ENCODE results near the gene GLIS1. TPM values are rescaled to one million over a fixed set of nuclear protein-coding genes. Genes with fewer than 3 reads are reported as not detected.
A peak's percentile ranks its signal among the peaks of the same experiment; 100 is the strongest.

GLIS1 gene
- polyA plus RNA-seq, 1 donor (not counting 4 experiments of a cell fraction or from before 2014, with no cell fraction given) = not detected

- Histone ChIP-seq H3K36me3 (ENCODE audit: control insufficient read depth in 2 of 2, extremely low read depth in 1 of 2, insufficient read depth in 2 of 2, low read length in 2 of 2) (no peaks in the 10 kb centered on the region), H2AFZ (ENCODE audit: control insufficient read depth, low read length) (no peak overlapping the region), H3K27ac (ENCODE audit: control insufficient read depth, insufficient read depth, low read length) (no peak overlapping the region), H3K4me1 (ENCODE audit: control insufficient read depth, extremely low read depth, insufficient read depth, low read length) (no peaks in the 10 kb centered on the region), H3K27me3 (ENCODE audit: control insufficient read depth, extremely low read depth, insufficient read depth, low read length) (peaks cover 19% of the 10 kb centered on the region), H3K9me1 (ENCODE audit: control insufficient read depth, extremely low read depth, insufficient read depth, low read length) (no peaks in the 10 kb centered on the region), H3K9ac (ENCODE audit: control insufficient read depth, extremely low read depth, insufficient read depth, low read length) (no peak overlapping the region), H3K4me2 (ENCODE audit: control insufficient read depth, extremely low read depth, insufficient read depth, low read depth, low read length) (no peak overlapping the region), H3K9me3 (ENCODE audit: control insufficient read depth, low read depth, low read length) (no peaks in the 10 kb centered on the region), H4K20me1 (ENCODE audit: control insufficient read depth, extremely low read depth, insufficient read depth, low read length) (no peaks in the 10 kb centered on the region), H3K79me2 (ENCODE audit: control insufficient read depth, insufficient read depth, low read length) (no peaks in the 10 kb centered on the region), H3K4me3 (ENCODE audit: control insufficient read depth in 2 of 3, extremely low read depth in 1 of 3, insufficient read depth in 2 of 3, low read depth in 1 of 3, low read length in 3 of 3) (no peak overlapping the region)
- FAIRE-seq (no peak), DNase-seq (ENCODE audit: low read depth, low spot score) (no peak)
- TF ChIP-seq EZH2 (IDR thresholded peaks at IDR 0.05; ENCODE audit: low read length) = no peak
- TF ChIP-seq, protein P1, sequence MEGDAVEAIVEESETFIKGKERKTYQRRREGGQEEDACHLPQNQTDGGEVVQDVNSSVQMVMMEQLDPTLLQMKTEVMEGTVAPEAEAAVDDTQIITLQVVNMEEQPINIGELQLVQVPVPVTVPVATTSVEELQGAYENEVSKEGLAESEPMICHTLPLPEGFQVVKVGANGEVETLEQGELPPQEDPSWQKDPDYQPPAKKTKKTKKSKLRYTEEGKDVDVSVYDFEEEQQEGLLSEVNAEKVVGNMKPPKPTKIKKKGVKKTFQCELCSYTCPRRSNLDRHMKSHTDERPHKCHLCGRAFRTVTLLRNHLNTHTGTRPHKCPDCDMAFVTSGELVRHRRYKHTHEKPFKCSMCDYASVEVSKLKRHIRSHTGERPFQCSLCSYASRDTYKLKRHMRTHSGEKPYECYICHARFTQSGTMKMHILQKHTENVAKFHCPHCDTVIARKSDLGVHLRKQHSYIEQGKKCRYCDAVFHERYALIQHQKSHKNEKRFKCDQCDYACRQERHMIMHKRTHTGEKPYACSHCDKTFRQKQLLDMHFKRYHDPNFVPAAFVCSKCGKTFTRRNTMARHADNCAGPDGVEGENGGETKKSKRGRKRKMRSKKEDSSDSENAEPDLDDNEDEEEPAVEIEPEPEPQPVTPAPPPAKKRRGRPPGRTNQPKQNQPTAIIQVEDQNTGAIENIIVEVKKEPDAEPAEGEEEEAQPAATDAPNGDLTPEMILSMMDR (optimal IDR thresholded peaks at IDR 0.05 in 1 of 3, IDR thresholded peaks at IDR 0.05 in 1 of 3, conservative IDR thresholded peaks at IDR 0.05 in 1 of 3; ENCODE audit: extremely low read depth in 1 of 3, insufficient read depth in 2 of 3, low read length in 3 of 3) = no peak
- dilution Hi-C loops (cut with MboI; ENCODE audit: extremely low pct_ligation_motif_present, low sequenced_read_pairs) = loop anchor here (25.0 kb wide), 1 partner anchor 287 kb away; no protein-coding TSS in a partner anchor
These were observed 263.3 kb downstream of the GLIS1 start for GRCh38 chr1:53475664-53476063.

- Histone ChIP-seq H3K9me3 (ENCODE audit: control insufficient read depth, low read depth, low read length) (no peaks in the 10 kb centered on the region), H4K20me1 (ENCODE audit: control insufficient read depth, extremely low read depth, insufficient read depth, low read length) (no peaks in the 10 kb centered on the region), H3K27me3 (ENCODE audit: control insufficient read depth, extremely low read depth, insufficient read depth, low read length) (peaks cover 19% of the 10 kb centered on the region), H3K79me2 (ENCODE audit: control insufficient read depth, insufficient read depth, low read length) (no peaks in the 10 kb centered on the region), H3K27ac (ENCODE audit: control insufficient read depth, insufficient read depth, low read length) (no peak overlapping the region), H3K36me3 (ENCODE audit: control insufficient read depth in 2 of 2, extremely low read depth in 1 of 2, insufficient read depth in 2 of 2, low read length in 2 of 2) (no peaks in the 10 kb centered on the region), H3K4me3 (ENCODE audit: control insufficient read depth in 2 of 3, extremely low read depth in 1 of 3, insufficient read depth in 2 of 3, low read depth in 1 of 3, low read length in 3 of 3) (no peak overlapping the region), H3K9me1 (ENCODE audit: control insufficient read depth, extremely low read depth, insufficient read depth, low read length) (no peaks in the 10 kb centered on the region), H2AFZ (ENCODE audit: control insufficient read depth, low read length) (no peak overlapping the region), H3K9ac (ENCODE audit: control insufficient read depth, extremely low read depth, insufficient read depth, low read length) (no peak overlapping the region), H3K4me1 (ENCODE audit: control insufficient read depth, extremely low read depth, insufficient read depth, low read length) (no peaks in the 10 kb centered on the region), H3K4me2 (ENCODE audit: control insufficient read depth, extremely low read depth, insufficient read depth, low read depth, low read length) (no peak overlapping the region)
- dilution Hi-C loops (cut with MboI; ENCODE audit: extremely low pct_ligation_motif_present, low sequenced_read_pairs) = no loop called here
- FAIRE-seq (no peak), DNase-seq (ENCODE audit: low read depth, low spot score) (no peak)
- TF ChIP-seq, protein P1 (optimal IDR thresholded peaks at IDR 0.05 in 1 of 3, IDR thresholded peaks at IDR 0.05 in 1 of 3, conservative IDR thresholded peaks at IDR 0.05 in 1 of 3; ENCODE audit: extremely low read depth in 1 of 3, insufficient read depth in 2 of 3, low read length in 3 of 3) = peak in 2 of 3 experiments; percentile 23 to 47
- no peak for TF ChIP-seq EZH2 (IDR thresholded peaks at IDR 0.05; ENCODE audit: low read length)
These were observed 265.5 kb downstream of the GLIS1 start for GRCh38 chr1:53473463-53473862.

Data from keratinocyte (primary cell).